HG03060 (cell line): ENCODE results near the gene XIRP1.

Experiments
- ATAC-seq: cut with Tn5 transposase; IDR thresholded peaks from one replicate; pipeline ENCODE4 v1.9.1; 2021; ENCODE audit warnings: low read depth, moderate number of reproducible peaks; ENCODE audit not compliant: unreplicated experiment

The XIRP1 gene

GRCh38 chr3:39134305-39134704, 58.1 kb downstream of the XIRP1 start:
- ATAC-seq: no peak

GRCh38 chr3:39133822-39134221, 58.6 kb downstream of the XIRP1 start:
- ATAC-seq: no peak
